Measurements from ENCODE around the gene RAD51B. TPM values are rescaled to one million over a fixed set of nuclear protein-coding genes. Genes with fewer than 3 reads are reported as not detected.

RAD51B gene
- total RNA-seq, 1 experiment from 2014 or later = 20.0 TPM

- TF ChIP-seq, protein P1, sequence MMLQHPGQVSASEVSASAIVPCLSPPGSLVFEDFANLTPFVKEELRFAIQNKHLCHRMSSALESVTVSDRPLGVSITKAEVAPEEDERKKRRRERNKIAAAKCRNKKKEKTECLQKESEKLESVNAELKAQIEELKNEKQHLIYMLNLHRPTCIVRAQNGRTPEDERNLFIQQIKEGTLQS (IDR thresholded peaks at IDR 0.05) = no peak
- TF ChIP-seq CEBPB (IDR thresholded peaks at IDR 0.05; ENCODE audit: low read depth) = no peak
- TF ChIP-seq, protein P2, sequence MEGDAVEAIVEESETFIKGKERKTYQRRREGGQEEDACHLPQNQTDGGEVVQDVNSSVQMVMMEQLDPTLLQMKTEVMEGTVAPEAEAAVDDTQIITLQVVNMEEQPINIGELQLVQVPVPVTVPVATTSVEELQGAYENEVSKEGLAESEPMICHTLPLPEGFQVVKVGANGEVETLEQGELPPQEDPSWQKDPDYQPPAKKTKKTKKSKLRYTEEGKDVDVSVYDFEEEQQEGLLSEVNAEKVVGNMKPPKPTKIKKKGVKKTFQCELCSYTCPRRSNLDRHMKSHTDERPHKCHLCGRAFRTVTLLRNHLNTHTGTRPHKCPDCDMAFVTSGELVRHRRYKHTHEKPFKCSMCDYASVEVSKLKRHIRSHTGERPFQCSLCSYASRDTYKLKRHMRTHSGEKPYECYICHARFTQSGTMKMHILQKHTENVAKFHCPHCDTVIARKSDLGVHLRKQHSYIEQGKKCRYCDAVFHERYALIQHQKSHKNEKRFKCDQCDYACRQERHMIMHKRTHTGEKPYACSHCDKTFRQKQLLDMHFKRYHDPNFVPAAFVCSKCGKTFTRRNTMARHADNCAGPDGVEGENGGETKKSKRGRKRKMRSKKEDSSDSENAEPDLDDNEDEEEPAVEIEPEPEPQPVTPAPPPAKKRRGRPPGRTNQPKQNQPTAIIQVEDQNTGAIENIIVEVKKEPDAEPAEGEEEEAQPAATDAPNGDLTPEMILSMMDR (IDR thresholded peaks at IDR 0.05 in 2 of 3, conservative IDR thresholded peaks at IDR 0.05 in 1 of 3; ENCODE audit: borderline replicate concordance in 1 of 3, insufficient read depth in 1 of 3, low read depth in 2 of 3, low read length in 2 of 3) = no peak
- TF ChIP-seq POLR2AphosphoS5 (IDR thresholded peaks at IDR 0.05; ENCODE audit: low read depth, low read length) = no peak
- no peak for TF ChIP-seq SP1 (IDR thresholded peaks at IDR 0.05; ENCODE audit: low read depth)
- no peak for TF ChIP-seq ZFX (IDR thresholded peaks at IDR 0.05)
- TF ChIP-seq YY1 (IDR thresholded peaks at IDR 0.05; ENCODE audit: extremely low read depth, insufficient replicate concordance, low read depth, low read length) = no peak
- TF ChIP-seq SIN3A (IDR thresholded peaks at IDR 0.05; ENCODE audit: low read depth) = no peak
- no peak for TF ChIP-seq ELF1 (IDR thresholded peaks at IDR 0.05; ENCODE audit: borderline replicate concordance, low read depth)
Observed at GRCh38 chr14:67990576-67990975, 171.0 kb downstream of the RAD51B start (continued).

DNA sequence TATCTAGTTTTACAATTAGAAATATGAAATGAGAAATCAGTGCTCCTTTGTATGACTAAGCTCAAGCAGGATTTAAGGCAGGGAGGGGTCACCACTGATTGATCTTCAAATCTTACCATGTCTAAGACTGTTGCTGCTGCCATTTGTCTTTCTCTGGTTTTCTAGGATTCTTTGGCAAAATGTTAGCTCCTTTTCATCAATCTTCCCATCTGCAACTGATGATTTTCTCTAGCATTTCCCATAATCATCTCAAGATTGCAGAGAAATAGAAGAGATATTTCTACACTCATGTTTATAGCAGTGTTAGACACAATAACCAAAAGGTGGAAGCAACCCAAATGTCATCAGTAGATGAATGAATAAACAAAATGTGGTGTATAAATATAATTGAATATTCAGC, 175.0 kb downstream of the RAD51B start:
- intact Hi-C loops (cut with micrococcal nuclease) = no loop called here
- no peak overlapping the region for H3K4me2 ChIP-seq (ENCODE audit: low read length)
- no peaks in the 10 kb centered on the region for H3K79me2 ChIP-seq (ENCODE audit: insufficient read depth, low read length)
- H2AFZ ChIP-seq (ENCODE audit: low read depth, low read length, poor library complexity, severe bottlenecking) = no peak overlapping the region
- ChIA-PET CTCF (no interaction called here), POLR2A (no interaction called here), RAD21 (ENCODE audit: low non-redundant PET in 1 of 2, low total read pairs in 2 of 2, uncharacterized antibody in 2 of 2, unreplicated experiment in 2 of 2) (no interaction called here)
- H3K4me1 ChIP-seq (ENCODE audit: control insufficient read depth in 1 of 2, insufficient read depth in 2 of 2, low read length in 2 of 2) = peaks cover 9 to 21% of the 10 kb centered on the region in 2 experiments
- TF ChIP-seq EZH2 (IDR thresholded peaks at IDR 0.05) (no peak), ZBTB33 (IDR thresholded peaks at IDR 0.05; ENCODE audit: extremely low read depth, insufficient replicate concordance, low read length) (no peak), FOSL1 (IDR thresholded peaks at IDR 0.05; ENCODE audit: low read depth) (no peak), TCF7L2 (IDR thresholded peaks at IDR 0.05; ENCODE audit: borderline replicate concordance, extremely low read depth, insufficient read depth, insufficient read length) (no peak), SRF (IDR thresholded peaks at IDR 0.05; ENCODE audit: low read depth) (no peak)
- TF ChIP-seq, protein P1 (IDR thresholded peaks at IDR 0.05) = no peak
- no peak overlapping the region for H3K9ac ChIP-seq (ENCODE audit: low read length)
- H3K4me3 ChIP-seq (replicated peaks in 1 of 2; ENCODE audit: low read depth in 1 of 2, low read length in 2 of 2) = no peak overlapping the region
- H3K9me3 ChIP-seq (ENCODE audit: control insufficient read depth in 1 of 2, insufficient read depth in 1 of 2, low read depth in 1 of 2, low read length in 2 of 2) = no peaks in the 10 kb centered on the region
- ATAC-seq (no peak), DNase-seq (ENCODE audit: low read depth, low spot score) (no peak)
- no peaks in the 10 kb centered on the region for H4K20me1 ChIP-seq (ENCODE audit: insufficient read depth)
- H3K27me3 ChIP-seq (ENCODE audit: insufficient read depth, low read length) = no peaks in the 10 kb centered on the region
- H3K36me3 ChIP-seq (ENCODE audit: control insufficient read depth in 1 of 2, insufficient read depth in 2 of 2, low read length in 2 of 2) = no peaks in the 10 kb centered on the region
- H3K9me2 ChIP-seq (ENCODE audit: insufficient read depth) = no peaks in the 10 kb centered on the region
- no TSS peak for BruUV-seq (replicated peaks)
- H3K27ac ChIP-seq (ENCODE audit: low read depth, low read length) = 0 out of 2 replicates have a peak overlapping the region, but pooled peaks have one; percentile 17

Measured in HCT116 (cell line).